A673 (cell line): Measurements from ENCODE around the gene ESF1. TPM values are rescaled to one million over a fixed set of nuclear protein-coding genes. Genes with fewer than 3 reads are reported as not detected.

Experiments
- BruUV-seq: library from RNA; stranded (reverse); fragments of 400-500 nt; replicated peaks from 2 replicates; lab custom pipeline; 2021; lab: Mats Ljungman, UMichigan
- CTCF ChIA-PET: fragments of 300-600 bp; sonication (Branson Sonifier 250); formaldehyde crosslinking; loops from one replicate; lab custom pipeline; 2022; ENCODE audit warnings: antibody characterized with exemption; lab: Charles Lee
- POLR2A ChIA-PET: fragments of 300-600 bp; sonication (Branson Sonifier 250); formaldehyde crosslinking; loops from one replicate; lab custom pipeline; 2022; ENCODE audit warnings: antibody characterized with exemption; ENCODE audit not compliant: low non-redundant PET; lab: Charles Lee
- DNase-seq: peaks from one replicate; pipeline ENCODE4 v3.0.0-alpha.2; 2015; ENCODE audit warnings: low spot score
- H3K27ac ChIP-seq: fragments of 200-600 bp; sonication (generic); 2 replicates; pipeline ENCODE4 v1.5.1; 2016; ENCODE audit warnings: mixed run types, low read depth, mild to moderate bottlenecking, mixed read lengths, antibody characterized with exemption, low read length; ENCODE audit not compliant: poor library complexity, severe bottlenecking
- H3K27me3 ChIP-seq: fragments of 200-600 bp; sonication (generic); replicated peaks from 2 replicates; pipeline ENCODE4 v1.6.1; 2017; ENCODE audit warnings: mixed run types, low read depth, mild to moderate bottlenecking, mixed read lengths, antibody characterized with exemption, low read length; ENCODE audit not compliant: insufficient read depth, poor library complexity
- H3K36me3 ChIP-seq: fragments of 200-600 bp; sonication (generic); 2 replicates; pipeline ENCODE4 v1.6.1; 2016; ENCODE audit warnings: mixed run types, mild to moderate bottlenecking, mixed read lengths, antibody characterized with exemption, low read length; ENCODE audit not compliant: insufficient read depth, poor library complexity, severe bottlenecking
- H3K4me1 ChIP-seq: fragments of 200-600 bp; sonication (generic); 2 replicates; pipeline ENCODE4 v1.6.1; 2017; ENCODE audit warnings: mixed run types, mild to moderate bottlenecking, mixed read lengths, antibody characterized with exemption, low read length; ENCODE audit not compliant: insufficient read depth, poor library complexity, severe bottlenecking
- H3K4me3 ChIP-seq: fragments of 200-600 bp; sonication (generic); 2 replicates; pipeline ENCODE4 v1.5.1; 2016; ENCODE audit warnings: low read depth, mixed run types, mild to moderate bottlenecking, mixed read lengths, low read length; ENCODE audit not compliant: poor library complexity, severe bottlenecking
- H3K9me3 ChIP-seq: fragments of 200-600 bp; sonication (generic); 2 replicates; pipeline ENCODE4 v1.6.1; 2016; ENCODE audit warnings: mixed run types, low read depth, mild to moderate bottlenecking, mixed read lengths, antibody characterized with exemption, low read length; ENCODE audit not compliant: poor library complexity, severe bottlenecking
- CTCF ChIP-seq: fragments of 300-800, 200-600 bp; sonication (generic); conservative IDR thresholded peaks from 2 replicates; pipeline ENCODE4 v1.5.1; 2017; ENCODE audit warnings: low read depth, mild to moderate bottlenecking, antibody characterized with exemption, low read length, moderate library complexity, mixed read lengths
- EZH2 ChIP-seq: fragments of 200-600 bp; sonication (generic); IDR thresholded peaks from 2 replicates; pipeline ENCODE4 v1.6.1; 2017; ENCODE audit warnings: borderline replicate concordance, low read depth, mild to moderate bottlenecking, mixed read lengths, antibody characterized with exemption, low read length; ENCODE audit not compliant: poor library complexity, severe bottlenecking
- intact Hi-C: fragments of 100-400 bp; cut with micrococcal nuclease; formaldehyde crosslinking; loops from one replicate; pipeline ENCODE4 v1.10.0; 2022; ENCODE audit not compliant: unreplicated experiment
- total RNA-seq: library from RNA; stranded (reverse); gene quantifications from 2 replicates; pipeline ENCODE4 v1.2.3, GENCODE V29; 2021

The ESF1 gene
- total RNA-seq, 1 experiment from 2014 or later: 34.7 TPM

- Histone ChIP-seq H3K9me3 (no peaks in the 10 kb centered on the region), H3K27ac (no peak overlapping the region), H3K4me3 (no peak overlapping the region), H3K4me1 (no peaks in the 10 kb centered on the region), H3K27me3 (no peaks in the 10 kb centered on the region), H3K36me3 (no peaks in the 10 kb centered on the region)
- intact Hi-C loops: no loop called here
- no TSS peak for BruUV-seq
- ChIA-PET CTCF (no interaction called here), POLR2A (interaction anchor here (0.7 kb wide), 1 partner anchor 24 kb away, joined by 3 read pairs; no protein-coding TSS in a partner anchor)
- TF ChIP-seq CTCF (no peak), EZH2 (no peak)
- no peak for DNase-seq
Observed at GRCh38 chr20:13708234-13708633, 76.5 kb downstream of the ESF1 start.

- DNase-seq: no peak
- no peaks in the 10 kb centered on the region for H3K36me3 ChIP-seq
- H3K27ac ChIP-seq: no peak overlapping the region
- ChIA-PET CTCF (no interaction called here), POLR2A (no interaction called here)
- H3K4me1 ChIP-seq: no peaks in the 10 kb centered on the region
- H3K4me3 ChIP-seq: no peak overlapping the region
- H3K27me3 ChIP-seq: no peaks in the 10 kb centered on the region
- H3K9me3 ChIP-seq: no peaks in the 10 kb centered on the region
- TF ChIP-seq EZH2 (no peak), CTCF (no peak)
- intact Hi-C loops: no loop called here
- BruUV-seq: no TSS peak
Observed at GRCh38 chr20:13703265-13703664, 81.5 kb downstream of the ESF1 start.

- no peak for TF ChIP-seq CTCF
- Histone ChIP-seq H3K4me3 (no peak overlapping the region), H3K9me3 (no peaks in the 10 kb centered on the region), H3K27ac (no peak overlapping the region), H3K36me3 (no peaks in the 10 kb centered on the region), H3K27me3 (no peaks in the 10 kb centered on the region), H3K4me1 (no peaks in the 10 kb centered on the region)
- intact Hi-C loops: no loop called here
- ChIA-PET CTCF (no interaction called here), POLR2A (no interaction called here)
- no TSS peak for BruUV-seq
- DNase-seq: no peak
Observed at GRCh38 chr20:13701486-13701885, 83.2 kb downstream of the ESF1 start.
